Body of pancreas (tissue), 4 donors: ENCODE data around the gene TRAF1.

Experiments used
- CTCF ChIP-seq, 7 experiments: fragments of 450-650 bp in 4 of 7; fragments of 200-600 bp in 3 of 7; sonication (generic) in 3 of 7; IDR thresholded peaks; one replicate each; pipeline ENCODE4 v1.5.1; 2016 to 2019; ENCODE audit warnings: antibody characterized with exemption in 7 of 7
- POLR2A ChIP-seq, 3 donors: fragments of 450-650 bp; IDR thresholded peaks; one replicate each; pipeline ENCODE4 v1.6.1; 2016; ENCODE audit warnings: antibody characterized with exemption in 3 of 3, mild to moderate bottlenecking in 2 of 3

- TF ChIP-seq POLR2A (IDR thresholded peaks at IDR 0.05) (no peak), CTCF (IDR thresholded peaks at IDR 0.05) (no peak)
Observed at GRCh38 chr9:120905315-120906164, 21.1 kb downstream of the TRAF1 start.
